HTERT RPE-1 (cell line): ENCODE data around the gene HEXA.
"Not testable (repeated sequence)": the region's sequence is repeated elsewhere in the genome, so short reads cannot be mapped to it uniquely, and the experiment has no call there.

Experiments used
- in situ Hi-C: fragments of 300-500 bp; cut with MboI; formaldehyde crosslinking; loops from 4 replicates; pipeline ENCODE4 v1.14.3; 2020; ENCODE audit warnings: low sequenced_read_pairs

The HEXA gene

GRCh38 chr15:72375846-72376581, at the start of gene HEXA:
TSS of gene HEXA (minus strand) at chr15:72376014. CDS start at chr15:72375972, 42 bp downstream.
- in situ Hi-C loops: no loop called here

GRCh38 chr15:72423256-72423655, 47.4 kb upstream of the HEXA start:
- in situ Hi-C loops: no loop called here

GRCh38 chr15:72421484-72421883, 45.7 kb upstream of the HEXA start:
- in situ Hi-C loops: no loop called here

- in situ Hi-C loops: no loop called here
Measured at GRCh38 chr15:72420576-72420975, 44.8 kb upstream of the HEXA start.

GRCh38 chr15:72419768-72420167, 44.0 kb upstream of the HEXA start:
- in situ Hi-C loops: not testable (repeated sequence)

GRCh38 chr15:72415304-72415703, 39.5 kb upstream of the HEXA start:
- in situ Hi-C loops: no loop called here

- in situ Hi-C loops: not testable (repeated sequence)
Measured at GRCh38 chr15:72413337-72413736, 37.5 kb upstream of the HEXA start.

- in situ Hi-C loops: no loop called here
Measured at GRCh38 chr15:72411544-72411943, 35.7 kb upstream of the HEXA start.

- in situ Hi-C loops: no loop called here
Measured at GRCh38 chr15:72411111-72411510, 35.3 kb upstream of the HEXA start.

GRCh38 chr15:72406936-72407335, 31.1 kb upstream of the HEXA start:
- in situ Hi-C loops: no loop called here

- in situ Hi-C loops: no loop called here
Measured at GRCh38 chr15:72404841-72405240, 29.0 kb upstream of the HEXA start.

- in situ Hi-C loops: no loop called here
Measured at GRCh38 chr15:72404356-72404755, 28.5 kb upstream of the HEXA start.

GRCh38 chr15:72402726-72403125, 26.9 kb upstream of the HEXA start:
- in situ Hi-C loops: no loop called here

- in situ Hi-C loops: no loop called here
Measured at GRCh38 chr15:72398648-72399047, 22.8 kb upstream of the HEXA start.

GRCh38 chr15:72397796-72398588, 22.2 kb upstream of the HEXA start, which contains the start of gene TMEM202:
TSS of gene TMEM202 (plus strand) at chr15:72398305. CDS start at chr15:72398327, 22 bp downstream.
- in situ Hi-C loops: no loop called here

GRCh38 chr15:72396331-72396730, 20.5 kb upstream of the HEXA start:
- in situ Hi-C loops: not testable (repeated sequence)

GRCh38 chr15:72389231-72389630, 13.4 kb upstream of the HEXA start:
- in situ Hi-C loops: no loop called here

GRCh38 chr15:72387741-72388140, 11.9 kb upstream of the HEXA start:
- in situ Hi-C loops: no loop called here

GRCh38 chr15:72382146-72382545, 6.3 kb upstream of the HEXA start:
- in situ Hi-C loops: no loop called here

- in situ Hi-C loops: no loop called here
Measured at GRCh38 chr15:72380743-72381142, 4.9 kb upstream of the HEXA start.

GRCh38 chr15:72379856-72380430, 4.1 kb upstream of the HEXA start:
- in situ Hi-C loops: no loop called here

- in situ Hi-C loops: not testable (repeated sequence)
Measured at GRCh38 chr15:72379106-72379505, 3.3 kb upstream of the HEXA start.
